ENCODE results near the gene DOCK1.

The DOCK1 gene

DNA sequence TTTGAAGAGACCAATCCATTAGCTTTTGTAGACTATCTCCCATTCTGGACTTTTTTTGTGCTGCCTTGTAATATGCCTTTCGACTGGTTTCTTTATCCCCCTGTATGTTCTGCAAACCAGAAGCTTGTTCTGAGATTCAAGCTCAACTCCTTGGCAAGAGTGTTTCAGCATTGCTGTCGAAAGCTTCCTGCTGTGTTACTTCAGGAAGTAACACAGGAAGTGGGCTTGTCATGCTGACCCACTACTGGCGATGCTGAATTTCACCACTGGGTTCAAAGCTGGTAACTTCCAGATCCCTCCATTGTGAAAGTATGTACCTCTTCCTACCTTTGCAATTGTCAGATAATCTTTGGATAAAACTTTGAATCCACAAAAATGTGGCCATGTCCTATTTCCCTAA is 349.0 kb downstream of the DOCK1 start:
- Histone ChIP-seq H3K79me2 (ENCODE audit: insufficient read depth, low read length) (no peaks in the 10 kb centered on the region), H4K20me1 (ENCODE audit: insufficient read depth, low read length, poor library complexity, severe bottlenecking) (no peaks in the 10 kb centered on the region), H3K4me2 (ENCODE audit: low read depth, low read length, poor library complexity, severe bottlenecking) (no peak overlapping the region), H3K4me3 (ENCODE audit: low read length, poor library complexity, severe bottlenecking) (no peak overlapping the region), H3K9me3 (ENCODE audit: insufficient read depth, low read depth, low read length) (no peaks in the 10 kb centered on the region), H3K9ac (ENCODE audit: low read depth, low read length, poor library complexity, severe bottlenecking) (no peak overlapping the region), H3K4me1 (ENCODE audit: insufficient read depth, low read length, poor library complexity, severe bottlenecking) (peaks cover 3% of the 10 kb centered on the region), H3K27me3 (ENCODE audit: insufficient read depth, low read length, poor library complexity, severe bottlenecking) (no peaks in the 10 kb centered on the region), H3K36me3 (ENCODE audit: insufficient read depth, low read length) (no peaks in the 10 kb centered on the region), H3K9me2 (replicated peaks; ENCODE audit: low read depth, low read length) (no peaks in the 10 kb centered on the region), H2AFZ (ENCODE audit: low read length) (no peak overlapping the region), H3F3A (ENCODE audit: low read depth) (no peaks in the 10 kb centered on the region)
- TF ChIP-seq EZH2phosphoT487 (IDR thresholded peaks at IDR 0.05; ENCODE audit: borderline replicate concordance) (no peak), CTCF (conservative IDR thresholded peaks at IDR 0.05; ENCODE audit: low read length) (no peak)

- H4K20me1 ChIP-seq (ENCODE audit: insufficient read depth, low read length, poor library complexity, severe bottlenecking), result no peaks in the 10 kb centered on the region
- no peaks in the 10 kb centered on the region for H3K79me2 ChIP-seq (ENCODE audit: insufficient read depth, low read length)
- no peak overlapping the region for H3K4me2 ChIP-seq (ENCODE audit: low read depth, low read length, poor library complexity, severe bottlenecking)
- no peaks in the 10 kb centered on the region for H3K27me3 ChIP-seq (ENCODE audit: insufficient read depth, low read length, poor library complexity, severe bottlenecking)
- H3K9me3 ChIP-seq (ENCODE audit: insufficient read depth, low read depth, low read length), result no peaks in the 10 kb centered on the region; the same call in 1 of the 2 replicates
- no peaks in the 10 kb centered on the region for H3K9me2 ChIP-seq (replicated peaks; ENCODE audit: low read depth, low read length)
- no peak overlapping the region for H3K4me3 ChIP-seq (ENCODE audit: low read length, poor library complexity, severe bottlenecking)
- no peak for TF ChIP-seq CTCF (conservative IDR thresholded peaks at IDR 0.05; ENCODE audit: low read length)
- TF ChIP-seq EZH2phosphoT487 (IDR thresholded peaks at IDR 0.05; ENCODE audit: borderline replicate concordance), result no peak
- H3K36me3 ChIP-seq (ENCODE audit: insufficient read depth, low read length), result no peaks in the 10 kb centered on the region
- peaks cover 3% of the 10 kb centered on the region for H3K4me1 ChIP-seq (ENCODE audit: insufficient read depth, low read length, poor library complexity, severe bottlenecking)
- no peak overlapping the region for H2AFZ ChIP-seq (ENCODE audit: low read length)
- H3K9ac ChIP-seq (ENCODE audit: low read depth, low read length, poor library complexity, severe bottlenecking), result no peak overlapping the region
- no peaks in the 10 kb centered on the region for H3F3A ChIP-seq (ENCODE audit: low read depth)
These were observed 352.2 kb downstream of the DOCK1 start for GRCh38 chr10:127257395-127257794.

GRCh38 chr10:127259347-127259746 is 354.1 kb downstream of the DOCK1 start:
- Histone ChIP-seq H3K9ac (ENCODE audit: low read depth, low read length, poor library complexity, severe bottlenecking) (no peak overlapping the region), H3F3A (ENCODE audit: low read depth) (no peaks in the 10 kb centered on the region), H3K27me3 (ENCODE audit: insufficient read depth, low read length, poor library complexity, severe bottlenecking) (no peaks in the 10 kb centered on the region), H3K9me3 (ENCODE audit: insufficient read depth, low read depth, low read length) (no peaks in the 10 kb centered on the region; the same call in 1 of the 2 replicates), H3K4me2 (ENCODE audit: low read depth, low read length, poor library complexity, severe bottlenecking) (no peak overlapping the region), H3K4me3 (ENCODE audit: low read length, poor library complexity, severe bottlenecking) (no peak overlapping the region), H3K79me2 (ENCODE audit: insufficient read depth, low read length) (no peaks in the 10 kb centered on the region), H3K9me2 (replicated peaks; ENCODE audit: low read depth, low read length) (no peaks in the 10 kb centered on the region), H3K4me1 (ENCODE audit: insufficient read depth, low read length, poor library complexity, severe bottlenecking) (peaks cover under 1% of the 10 kb centered on the region), H3K36me3 (ENCODE audit: insufficient read depth, low read length) (no peaks in the 10 kb centered on the region), H2AFZ (ENCODE audit: low read length) (no peak overlapping the region), H4K20me1 (ENCODE audit: insufficient read depth, low read length, poor library complexity, severe bottlenecking) (no peaks in the 10 kb centered on the region)
- TF ChIP-seq CTCF (conservative IDR thresholded peaks at IDR 0.05; ENCODE audit: low read length) (no peak), EZH2phosphoT487 (IDR thresholded peaks at IDR 0.05; ENCODE audit: borderline replicate concordance) (no peak)
